Measurements from ENCODE around the gene TUBB.

DNA sequence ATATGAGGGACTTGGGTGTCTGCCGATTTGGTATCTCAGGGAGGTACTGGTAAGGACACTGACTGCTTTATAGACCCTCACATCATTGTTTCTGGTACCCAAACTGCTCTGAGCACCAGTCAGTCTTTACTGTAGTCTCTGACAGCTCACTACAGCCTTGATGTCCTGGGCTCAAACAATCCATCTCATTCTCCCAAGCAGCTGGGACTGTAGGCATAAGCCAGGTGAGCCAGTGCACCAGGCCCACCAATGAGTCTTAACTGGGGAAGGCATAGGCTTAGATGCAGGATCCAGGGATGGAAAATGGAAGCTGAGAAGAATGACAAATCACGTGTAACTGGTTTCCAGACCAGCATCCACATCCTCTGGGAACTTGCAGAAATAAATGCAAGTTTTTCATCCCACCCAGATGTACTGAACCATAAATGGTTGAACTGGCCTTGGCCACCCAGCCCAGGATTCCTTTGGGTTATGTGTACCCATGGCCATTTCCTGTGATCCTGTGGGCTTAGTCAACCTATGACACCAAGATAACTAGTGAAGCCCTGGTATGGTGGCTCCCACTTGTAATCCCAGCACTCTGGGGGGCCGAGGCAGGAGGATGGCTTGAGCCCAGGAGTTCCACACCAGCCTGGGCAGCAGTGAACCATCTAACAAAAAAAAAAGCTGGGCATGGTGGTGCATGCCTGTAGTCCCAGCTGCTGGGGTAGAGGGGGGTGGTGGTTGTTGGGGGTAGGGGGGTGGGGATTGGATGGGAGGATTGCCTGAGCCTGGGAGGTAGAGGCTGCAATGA lies 5.8 kb downstream of the TUBB start:
- TF ChIP-seq POLR2A (IDR thresholded peaks at IDR 0.05), result no peak
- TF ChIP-seq, protein P1, sequence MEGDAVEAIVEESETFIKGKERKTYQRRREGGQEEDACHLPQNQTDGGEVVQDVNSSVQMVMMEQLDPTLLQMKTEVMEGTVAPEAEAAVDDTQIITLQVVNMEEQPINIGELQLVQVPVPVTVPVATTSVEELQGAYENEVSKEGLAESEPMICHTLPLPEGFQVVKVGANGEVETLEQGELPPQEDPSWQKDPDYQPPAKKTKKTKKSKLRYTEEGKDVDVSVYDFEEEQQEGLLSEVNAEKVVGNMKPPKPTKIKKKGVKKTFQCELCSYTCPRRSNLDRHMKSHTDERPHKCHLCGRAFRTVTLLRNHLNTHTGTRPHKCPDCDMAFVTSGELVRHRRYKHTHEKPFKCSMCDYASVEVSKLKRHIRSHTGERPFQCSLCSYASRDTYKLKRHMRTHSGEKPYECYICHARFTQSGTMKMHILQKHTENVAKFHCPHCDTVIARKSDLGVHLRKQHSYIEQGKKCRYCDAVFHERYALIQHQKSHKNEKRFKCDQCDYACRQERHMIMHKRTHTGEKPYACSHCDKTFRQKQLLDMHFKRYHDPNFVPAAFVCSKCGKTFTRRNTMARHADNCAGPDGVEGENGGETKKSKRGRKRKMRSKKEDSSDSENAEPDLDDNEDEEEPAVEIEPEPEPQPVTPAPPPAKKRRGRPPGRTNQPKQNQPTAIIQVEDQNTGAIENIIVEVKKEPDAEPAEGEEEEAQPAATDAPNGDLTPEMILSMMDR (IDR thresholded peaks at IDR 0.05), result no peak
- no peak for TF ChIP-seq EP300 (IDR thresholded peaks at IDR 0.05)
